Activated naive CD4-positive, alpha-beta T cell treated with anti-CD3 and anti-CD28 coated beads, Interleukin-2, amount 50 U/mL, for 24 hours (primary cell): ENCODE data around the gene VENTX.

Source experiments
- H3K27ac Mint-ChIP-seq: one replicate; pipeline ENCODE4 v1.8.0; 2021; ENCODE audit warnings: mild to moderate bottlenecking, mixed read lengths
- H3K27me3 Mint-ChIP-seq: one replicate; pipeline ENCODE4 v1.8.0; 2021; ENCODE audit warnings: mixed read lengths
- H3K36me3 Mint-ChIP-seq: one replicate; pipeline ENCODE4 v1.8.0; 2021; ENCODE audit warnings: mixed read lengths
- H3K4me1 Mint-ChIP-seq: one replicate; pipeline ENCODE4 v1.8.0; 2021; ENCODE audit warnings: mixed read lengths
- H3K4me3 Mint-ChIP-seq: one replicate; pipeline ENCODE4 v1.8.0; 2021; ENCODE audit warnings: mild to moderate bottlenecking, mixed read lengths
- H3K9me3 Mint-ChIP-seq: one replicate; pipeline ENCODE4 v1.8.0; 2021; ENCODE audit warnings: mixed read lengths

Gene VENTX

GRCh38 chr10:133237588-133238465, at the start of gene VENTX:
TSS of gene VENTX (plus strand) at chr10:133237855. CDS start at chr10:133237915, 60 bp downstream.
- Mint-ChIP-seq H3K27ac (no peak within 1 kb of the TSS), H3K9me3 (no peaks in the 10 kb centered on the region), H3K27me3 (peaks cover 29% of the 10 kb centered on the region), H3K4me3 (no peak within 1 kb of the TSS), H3K4me1 (peaks cover 23% of the 10 kb centered on the region), H3K36me3 (no peaks in the 10 kb centered on the region)

- Mint-ChIP-seq H3K27ac (no peak overlapping the region), H3K36me3 (no peaks in the 10 kb centered on the region), H3K4me1 (no peaks in the 10 kb centered on the region), H3K4me3 (no peak overlapping the region), H3K9me3 (no peaks in the 10 kb centered on the region), H3K27me3 (no peaks in the 10 kb centered on the region)
Observed at GRCh38 chr10:133187906-133188681, 49.6 kb upstream of the VENTX start.

- no peak overlapping the region for H3K27ac Mint-ChIP-seq
- no peaks in the 10 kb centered on the region for H3K9me3 Mint-ChIP-seq
- H3K36me3 Mint-ChIP-seq, result no peaks in the 10 kb centered on the region
- no peaks in the 10 kb centered on the region for H3K4me1 Mint-ChIP-seq
- no peak overlapping the region for H3K4me3 Mint-ChIP-seq
- H3K27me3 Mint-ChIP-seq, result no peaks in the 10 kb centered on the region
Observed at GRCh38 chr10:133189256-133189655, 48.4 kb upstream of the VENTX start.

GRCh38 chr10:133189726-133190125, 47.9 kb upstream of the VENTX start:
- no peaks in the 10 kb centered on the region for H3K27me3 Mint-ChIP-seq
- H3K36me3 Mint-ChIP-seq, result no peaks in the 10 kb centered on the region
- no peak overlapping the region for H3K27ac Mint-ChIP-seq
- no peaks in the 10 kb centered on the region for H3K4me1 Mint-ChIP-seq
- H3K9me3 Mint-ChIP-seq, result no peaks in the 10 kb centered on the region
- H3K4me3 Mint-ChIP-seq, result no peak overlapping the region

- H3K4me3 Mint-ChIP-seq, result no peak overlapping the region
- H3K36me3 Mint-ChIP-seq, result no peaks in the 10 kb centered on the region
- no peak overlapping the region for H3K27ac Mint-ChIP-seq
- no peaks in the 10 kb centered on the region for H3K9me3 Mint-ChIP-seq
- H3K4me1 Mint-ChIP-seq, result no peaks in the 10 kb centered on the region
- no peaks in the 10 kb centered on the region for H3K27me3 Mint-ChIP-seq
Observed at GRCh38 chr10:133190225-133190624, 47.4 kb upstream of the VENTX start.

GRCh38 chr10:133191651-133192050, 46.0 kb upstream of the VENTX start:
- H3K9me3 Mint-ChIP-seq, result no peaks in the 10 kb centered on the region
- no peaks in the 10 kb centered on the region for H3K36me3 Mint-ChIP-seq

GRCh38 chr10:133194151-133194550, 43.5 kb upstream of the VENTX start:
- no peak overlapping the region for H3K4me3 Mint-ChIP-seq
- H3K9me3 Mint-ChIP-seq, result no peaks in the 10 kb centered on the region
- no peaks in the 10 kb centered on the region for H3K27me3 Mint-ChIP-seq
- no peaks in the 10 kb centered on the region for H3K36me3 Mint-ChIP-seq
- no peak overlapping the region for H3K27ac Mint-ChIP-seq
- no peaks in the 10 kb centered on the region for H3K4me1 Mint-ChIP-seq

More at GRCh38 chr10:133191651-133192050, 46.0 kb upstream of the VENTX start:
- no peaks in the 10 kb centered on the region for H3K4me1 Mint-ChIP-seq
- H3K27ac Mint-ChIP-seq, result no peak overlapping the region
- H3K27me3 Mint-ChIP-seq, result no peaks in the 10 kb centered on the region
- no peak overlapping the region for H3K4me3 Mint-ChIP-seq

- Mint-ChIP-seq H3K27me3 (no peaks in the 10 kb centered on the region), H3K9me3 (no peaks in the 10 kb centered on the region), H3K4me3 (no peak overlapping the region), H3K4me1 (no peaks in the 10 kb centered on the region), H3K36me3 (no peaks in the 10 kb centered on the region), H3K27ac (no peak overlapping the region)
Observed at GRCh38 chr10:133195096-133195495, 42.6 kb upstream of the VENTX start.

- Mint-ChIP-seq H3K9me3 (no peaks in the 10 kb centered on the region), H3K27ac (no peak overlapping the region), H3K4me3 (no peak overlapping the region), H3K27me3 (no peaks in the 10 kb centered on the region), H3K4me1 (no peaks in the 10 kb centered on the region), H3K36me3 (no peaks in the 10 kb centered on the region)
Observed at GRCh38 chr10:133195611-133196010, 42.0 kb upstream of the VENTX start.

GRCh38 chr10:133196221-133196915, 41.3 kb upstream of the VENTX start:
- Mint-ChIP-seq H3K9me3 (no peaks in the 10 kb centered on the region), H3K27me3 (no peaks in the 10 kb centered on the region), H3K4me1 (no peaks in the 10 kb centered on the region), H3K4me3 (no peak overlapping the region), H3K36me3 (no peaks in the 10 kb centered on the region), H3K27ac (no peak overlapping the region)

GRCh38 chr10:133196936-133197758, 40.5 kb upstream of the VENTX start:
- H3K9me3 Mint-ChIP-seq, result no peaks in the 10 kb centered on the region
- H3K27me3 Mint-ChIP-seq, result no peaks in the 10 kb centered on the region
- H3K27ac Mint-ChIP-seq, result no peak overlapping the region
- H3K36me3 Mint-ChIP-seq, result no peaks in the 10 kb centered on the region
- no peak overlapping the region for H3K4me3 Mint-ChIP-seq
- H3K4me1 Mint-ChIP-seq, result no peaks in the 10 kb centered on the region

GRCh38 chr10:133197786-133198185, 39.9 kb upstream of the VENTX start:
- Mint-ChIP-seq H3K4me3 (no peak overlapping the region), H3K36me3 (no peaks in the 10 kb centered on the region), H3K9me3 (no peaks in the 10 kb centered on the region), H3K27me3 (no peaks in the 10 kb centered on the region), H3K27ac (no peak overlapping the region), H3K4me1 (no peaks in the 10 kb centered on the region)

- H3K27me3 Mint-ChIP-seq, result no peaks in the 10 kb centered on the region
- no peak overlapping the region for H3K4me3 Mint-ChIP-seq
- H3K27ac Mint-ChIP-seq, result no peak overlapping the region
- H3K9me3 Mint-ChIP-seq, result no peaks in the 10 kb centered on the region
- no peaks in the 10 kb centered on the region for H3K36me3 Mint-ChIP-seq
- H3K4me1 Mint-ChIP-seq, result no peaks in the 10 kb centered on the region
Observed at GRCh38 chr10:133198206-133198605, 39.4 kb upstream of the VENTX start.

GRCh38 chr10:133198621-133199487, 38.8 kb upstream of the VENTX start:
- no peak overlapping the region for H3K4me3 Mint-ChIP-seq
- H3K36me3 Mint-ChIP-seq, result no peaks in the 10 kb centered on the region
- H3K4me1 Mint-ChIP-seq, result no peaks in the 10 kb centered on the region
- no peaks in the 10 kb centered on the region for H3K9me3 Mint-ChIP-seq
- H3K27me3 Mint-ChIP-seq, result no peaks in the 10 kb centered on the region
- H3K27ac Mint-ChIP-seq, result no peak overlapping the region
